NCI-H1092 treated with DMSO at 0.1 percent for 48 hours (cell line): ENCODE results near the gene POGLUT2.
"Not testable (repeated sequence)": the region's sequence is repeated elsewhere in the genome, so short reads cannot be mapped to it uniquely, and the experiment has no call there.

Experiments
- DNase-seq: peaks from one replicate; lab custom pipeline; 2025; lab: John Stamatoyannopoulos, UW

POGLUT2 gene

DNA sequence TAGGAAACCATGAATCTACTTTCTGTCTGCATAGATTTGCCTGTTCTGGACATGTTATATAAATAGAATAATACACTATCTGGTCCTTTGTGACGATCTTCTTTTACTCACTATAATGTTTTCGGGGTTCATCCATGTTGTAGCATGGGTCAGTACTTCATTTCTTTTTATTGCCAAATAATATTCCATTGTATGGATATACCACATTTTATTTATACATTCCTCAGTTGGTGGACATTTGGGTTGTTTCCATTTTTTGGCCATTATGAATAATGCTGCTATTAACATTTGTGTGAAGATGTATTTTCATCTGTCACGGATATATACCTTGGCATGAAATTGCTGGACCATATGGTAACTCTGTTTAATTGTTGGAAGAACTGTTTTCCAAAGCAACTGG, 6.9 kb upstream of the POGLUT2 start:
- DNase-seq: no peak

DNA sequence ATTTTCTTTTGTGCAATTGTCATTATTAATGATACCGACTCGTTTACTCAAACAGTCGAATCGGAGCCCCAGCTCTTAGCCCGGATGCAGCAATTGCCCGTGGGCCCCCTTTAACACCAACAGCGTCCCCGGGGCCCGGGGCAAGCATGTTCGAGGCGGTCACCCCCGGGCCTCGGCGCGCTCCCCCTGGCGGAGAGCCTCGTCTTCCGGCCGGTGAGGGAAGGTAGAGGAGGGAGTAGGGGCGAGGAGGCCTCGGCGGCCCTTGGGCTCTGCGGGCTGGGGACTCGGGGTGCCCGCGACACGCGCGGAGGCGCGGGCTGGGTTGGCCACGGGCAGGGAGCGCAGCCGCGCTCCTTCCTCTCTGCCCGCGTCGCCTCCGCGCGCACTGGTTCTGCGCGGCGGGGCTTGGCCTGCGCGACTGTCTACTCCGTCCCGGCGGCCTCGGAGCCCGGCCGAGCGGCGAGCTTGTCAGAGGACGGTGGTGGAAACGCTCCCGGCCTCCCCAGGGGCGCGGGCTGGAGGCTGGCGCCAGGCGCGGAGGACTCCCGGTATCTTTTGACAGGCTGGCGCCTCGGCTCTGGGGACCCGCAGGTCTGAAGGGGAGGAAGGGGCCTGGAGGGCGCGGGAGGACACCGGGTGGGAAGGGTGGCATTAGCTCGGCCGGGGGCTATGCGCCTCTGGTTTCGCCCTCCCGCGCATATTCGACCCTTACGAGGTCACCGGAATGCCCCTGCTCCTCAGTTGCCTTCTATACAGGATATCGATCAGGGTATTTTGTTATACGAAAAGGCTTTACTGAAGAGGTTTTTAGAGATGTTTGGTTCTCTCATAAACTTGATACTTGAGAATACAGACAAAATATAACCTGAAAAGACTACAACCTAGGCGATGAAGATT, 1.6 kb upstream of the POGLUT2 start:
- DNase-seq: peak; percentile 82

DNA sequence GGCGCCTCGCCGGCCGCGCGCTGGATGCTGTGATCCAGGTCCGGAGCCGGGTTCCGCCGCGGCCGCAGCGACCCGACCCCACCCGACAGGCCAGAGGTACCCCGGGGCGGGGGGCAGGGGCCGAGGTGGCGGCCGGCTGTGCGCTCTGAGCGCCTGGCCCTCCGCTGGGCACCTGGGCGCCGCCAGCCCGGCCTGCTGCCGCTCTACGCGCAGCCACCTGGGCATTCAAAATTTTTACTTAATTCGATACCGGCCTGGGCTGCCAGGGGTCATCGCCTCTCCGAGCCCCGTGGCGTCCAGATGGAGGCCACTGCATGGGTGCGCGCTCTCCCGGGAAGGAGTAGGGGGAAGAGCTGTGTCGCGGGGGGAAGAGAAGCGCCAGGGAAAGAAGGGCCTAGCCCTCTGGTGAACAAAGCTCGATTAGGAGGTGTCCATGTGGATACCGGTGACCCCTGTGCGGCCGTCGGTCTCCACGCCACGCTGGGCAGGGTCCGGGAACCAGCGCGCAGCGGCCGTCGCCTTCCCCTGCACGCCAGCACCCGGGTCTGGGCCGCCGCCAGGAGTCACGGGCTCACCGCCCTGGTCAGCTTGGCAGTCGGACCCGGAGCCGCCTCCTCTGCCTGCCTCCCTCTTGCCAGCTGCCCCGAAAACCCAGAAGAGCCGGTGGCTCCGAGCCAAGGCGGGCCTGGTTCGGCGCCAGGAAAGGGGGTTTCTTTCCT, 809 bp upstream of the POGLUT2 start:
- DNase-seq: peak; percentile 78

- no peak for DNase-seq
Observed at GRCh38 chr13:102793611-102794355, 5.0 kb downstream of the POGLUT2 start.

- no peak for DNase-seq
Observed at GRCh38 chr13:102792396-102792795, 6.4 kb downstream of the POGLUT2 start.

- no peak for DNase-seq
Observed at GRCh38 chr13:102788683-102789082, 10.1 kb downstream of the POGLUT2 start.

DNA sequence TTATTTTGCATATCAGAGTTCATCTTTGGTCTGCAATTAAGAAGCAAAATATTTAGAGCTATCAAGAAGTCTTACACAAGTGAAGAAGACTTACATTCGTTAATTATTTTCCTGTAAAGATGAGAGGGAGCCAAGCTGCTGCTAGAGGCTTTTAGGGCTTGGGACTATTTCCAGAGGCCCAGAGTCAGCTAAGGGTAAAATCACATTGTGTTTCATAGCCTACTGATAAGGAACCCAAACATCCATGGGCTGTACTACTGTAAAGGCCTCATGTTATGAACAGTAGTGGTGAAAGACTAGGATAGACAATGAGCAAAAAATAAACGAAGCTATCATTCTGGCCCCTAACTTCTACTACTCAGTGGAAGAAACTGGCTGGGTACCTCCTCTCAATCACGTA, 14.3 kb downstream of the POGLUT2 start:
- DNase-seq: no peak

- no peak for DNase-seq
Observed at GRCh38 chr13:102781591-102781990, 17.2 kb downstream of the POGLUT2 start.

DNA sequence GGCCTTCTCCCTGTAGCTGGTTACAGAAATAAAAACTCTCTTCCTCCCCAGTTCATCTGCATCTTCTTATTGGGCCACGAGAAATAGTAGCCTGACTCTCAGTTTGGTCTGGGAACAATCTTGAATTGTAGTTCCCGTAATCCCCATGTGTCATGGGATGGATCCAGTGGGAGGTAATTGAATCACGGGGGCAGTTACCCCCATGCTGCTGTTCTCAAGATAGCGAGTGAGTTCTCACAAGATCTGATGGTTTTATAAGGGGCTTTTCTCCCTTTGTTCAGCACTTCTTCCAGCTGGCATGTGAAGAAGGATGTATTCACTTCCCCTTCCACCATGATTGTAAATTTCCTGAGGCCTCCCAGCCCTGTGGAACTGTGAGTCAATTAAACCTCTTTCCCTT, 18.1 kb downstream of the POGLUT2 start:
- DNase-seq: not testable (repeated sequence)

DNA sequence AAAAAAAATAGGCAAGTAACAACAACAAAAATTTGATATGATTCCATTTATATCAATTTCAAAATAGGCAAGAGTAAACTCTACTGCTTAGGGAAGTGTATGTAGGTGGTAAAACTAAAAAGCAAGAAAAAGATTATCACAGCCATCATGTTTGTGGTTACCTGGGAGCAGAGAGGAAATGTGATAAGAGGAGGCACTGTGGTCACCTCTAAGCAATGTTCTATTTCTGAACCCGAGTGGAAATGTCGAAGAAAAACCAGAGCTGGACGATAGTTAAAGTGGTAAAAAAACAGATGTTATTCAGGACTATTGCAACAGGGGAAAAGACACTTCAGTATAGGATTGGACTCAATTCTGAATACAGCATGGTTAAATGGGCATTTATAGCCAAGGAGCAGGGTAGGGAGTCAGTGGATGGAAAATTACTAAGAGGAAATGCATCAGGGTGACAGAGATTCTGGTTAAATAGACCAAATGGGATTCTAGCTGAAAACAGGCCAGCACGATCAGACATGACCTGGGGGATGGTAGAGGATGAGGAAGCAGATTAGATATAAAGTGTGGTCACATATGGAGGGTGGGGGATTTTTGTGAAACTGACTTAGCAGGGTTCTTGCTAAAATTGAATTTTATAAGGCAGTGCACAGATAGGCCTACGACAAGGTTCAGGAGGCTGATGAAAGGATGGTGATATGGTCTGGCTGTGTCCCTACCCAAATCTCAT, 19.2 kb downstream of the POGLUT2 start:
- no peak for DNase-seq

DNA sequence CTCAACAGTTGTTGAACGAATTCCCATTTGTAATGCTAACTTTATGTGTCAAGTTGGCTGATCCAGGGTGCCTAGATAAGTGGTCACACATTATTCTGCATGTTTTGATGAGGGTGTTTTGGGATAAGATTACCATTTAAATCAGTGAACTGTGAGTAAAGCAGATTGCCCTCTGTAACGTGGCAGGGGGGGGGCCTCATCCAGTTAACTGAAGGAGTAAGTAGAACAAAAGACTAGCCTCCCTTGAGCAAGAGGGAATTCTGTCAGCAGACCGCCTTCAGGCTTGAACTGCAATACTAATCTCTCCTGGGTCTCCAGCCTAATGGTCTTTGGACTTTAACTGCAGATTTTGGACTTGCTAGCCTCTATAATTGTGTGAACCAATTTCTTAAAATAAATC, 21.0 kb downstream of the POGLUT2 start:
- no peak for DNase-seq

DNA sequence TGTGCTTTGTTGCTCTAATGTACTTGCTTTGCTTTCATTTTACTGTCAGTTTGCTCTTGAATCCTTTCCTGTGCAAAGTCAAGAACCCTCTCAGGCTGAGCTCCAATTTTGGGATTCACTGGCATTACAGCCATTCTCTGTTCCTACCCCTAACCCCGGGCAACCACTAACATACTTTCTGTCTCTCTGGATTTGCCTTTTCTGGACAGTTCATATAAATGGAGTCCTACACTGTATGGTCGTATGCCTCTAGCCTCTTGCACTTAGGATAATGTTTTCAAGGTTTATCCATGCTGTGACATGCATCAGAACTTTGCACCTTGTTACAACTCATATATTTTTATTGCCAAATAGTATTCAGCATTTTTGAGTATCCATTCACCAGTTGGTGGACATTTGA, 22.5 kb downstream of the POGLUT2 start:
- DNase-seq: no peak

DNA sequence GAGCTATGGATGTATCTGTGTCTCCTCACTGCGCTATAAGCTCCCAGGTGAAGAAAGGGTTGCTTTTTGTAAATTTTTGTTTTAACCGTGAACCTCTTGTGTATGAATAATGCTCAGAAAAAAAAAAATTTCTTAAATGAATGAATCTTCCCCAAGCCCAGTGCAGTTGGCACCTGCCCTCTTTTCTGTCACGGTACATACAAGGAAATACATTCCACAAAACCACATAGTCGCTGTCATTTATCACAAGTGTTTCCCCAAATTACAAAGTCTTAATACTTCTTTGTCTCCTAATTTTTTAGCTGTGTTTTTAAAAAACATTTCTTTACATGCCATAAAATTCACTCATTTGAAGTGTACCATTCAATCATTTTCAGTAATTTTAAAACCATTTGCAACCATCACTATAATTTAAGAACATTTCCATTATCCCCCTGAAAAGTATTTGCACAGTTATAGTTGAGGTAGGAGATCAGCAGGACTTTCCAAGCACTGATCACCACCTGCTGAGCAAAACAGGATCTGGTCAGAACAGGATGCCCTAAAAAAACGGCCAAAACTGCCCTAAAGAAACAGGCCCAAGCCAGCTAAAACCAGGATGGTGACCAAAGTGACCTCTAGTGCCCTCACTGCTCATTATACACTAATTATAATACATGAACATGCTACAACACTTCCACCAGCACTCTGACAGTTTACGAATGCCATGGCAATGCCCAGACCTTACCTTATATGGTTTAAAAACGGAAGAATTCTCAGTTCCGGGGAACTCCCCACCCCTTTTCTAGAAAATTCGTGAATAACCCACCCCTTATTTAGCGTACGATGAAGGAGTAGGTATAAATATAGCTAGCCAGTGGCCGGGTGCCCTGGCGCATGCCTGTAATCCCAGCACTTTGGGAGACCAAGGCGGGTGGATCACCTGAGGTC, 23.9 kb downstream of the POGLUT2 start:
- DNase-seq: no peak

DNA sequence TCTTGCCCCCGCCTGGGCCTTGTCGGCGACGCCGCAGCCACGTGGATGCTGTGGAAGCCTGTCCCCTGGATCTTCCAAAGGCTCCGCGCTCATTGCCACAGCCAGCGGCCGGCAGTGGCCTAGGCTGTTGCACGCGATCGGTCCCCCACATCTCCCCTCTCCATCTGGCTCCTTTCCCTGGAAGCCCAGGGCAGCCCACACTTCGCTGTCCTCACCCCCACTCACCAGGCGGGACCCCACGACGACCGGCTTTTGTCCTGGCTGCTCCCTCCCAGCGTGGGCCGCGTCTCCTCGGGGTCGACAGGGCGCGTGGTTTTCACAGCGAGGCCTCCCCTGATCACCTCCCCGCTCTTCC, 24.6 kb downstream of the POGLUT2 start:
- DNase-seq: no peak

- peak; percentile 88 for DNase-seq
Observed at GRCh38 chr13:102773441-102774213, 25.1 kb downstream of the POGLUT2 start, which contains the start of gene TEX30. TSS of gene TEX30 (minus strand) at chr13:102773786. CDS start at chr13:102770026, 3,760 bp downstream.

GRCh38 chr13:102772042-102772425, 26.7 kb downstream of the POGLUT2 start:
- no peak for DNase-seq

DNA sequence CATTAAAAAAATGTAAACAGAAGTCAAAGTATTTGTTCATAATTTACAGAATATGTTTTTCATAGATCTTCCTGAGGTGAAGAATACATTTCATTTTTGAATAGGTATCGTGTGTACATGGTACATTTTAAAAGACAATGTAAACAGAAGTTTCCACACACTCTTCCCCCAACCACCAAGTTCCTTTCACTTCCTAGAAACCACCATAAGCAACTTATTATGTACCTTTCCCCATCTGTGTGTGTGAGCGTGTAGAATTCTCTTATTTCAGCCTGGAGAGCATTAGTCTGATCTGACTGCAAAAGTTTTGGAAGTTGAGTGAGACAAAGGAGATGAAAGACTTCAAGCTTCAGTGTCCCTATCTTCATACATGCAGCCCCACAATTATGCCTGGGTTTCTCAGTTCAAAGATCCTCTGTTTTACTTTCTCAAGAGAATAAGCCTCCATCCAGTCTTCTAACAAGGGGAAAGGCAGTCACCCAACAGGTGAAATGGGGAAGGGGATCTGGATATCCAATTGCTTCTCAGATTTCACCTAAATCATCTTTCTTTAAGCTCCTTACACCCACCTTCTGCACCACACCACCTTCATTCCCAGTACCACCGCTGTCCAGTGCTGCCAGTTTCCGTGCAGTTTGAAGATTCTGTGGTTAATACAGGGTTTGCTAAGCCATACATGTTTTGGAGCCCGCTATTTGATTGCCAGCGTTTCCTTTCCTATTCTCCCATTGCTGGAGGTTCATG, 27.3 kb downstream of the POGLUT2 start:
- DNase-seq: no peak

- no peak for DNase-seq
Observed at GRCh38 chr13:102770435-102770834, 28.3 kb downstream of the POGLUT2 start.

GRCh38 chr13:102769679-102770078, 29.1 kb downstream of the POGLUT2 start:
- DNase-seq: no peak
